GM13977 (cell line): Measurements from ENCODE around the gene WDR48.

Experiments used
- DNase-seq: peaks from one replicate; pipeline ENCODE4 v3.0.0; 2012; ENCODE audit warnings: low spot score
- in situ Hi-C: fragments of 300-500 bp; cut with MboI; formaldehyde crosslinking; loops from one replicate; pipeline ENCODE4 v1.12.0; 2022; ENCODE audit warnings: low sequenced_read_pairs, low pct_unique_long_range_greater_than_20kb, mixed read lengths, inconsistent platforms; ENCODE audit not compliant: unreplicated experiment
- TF ChIP-seq, protein P1 (sequence below): IDR thresholded peaks from 2 replicates; pipeline ENCODE4 v1.5.1; 2012; ENCODE audit warnings: mild to moderate bottlenecking, control low read depth; ENCODE audit not compliant: insufficient read depth; ENCODE audit errors: extremely low read depth, missing control alignments

WDR48 gene

DNA sequence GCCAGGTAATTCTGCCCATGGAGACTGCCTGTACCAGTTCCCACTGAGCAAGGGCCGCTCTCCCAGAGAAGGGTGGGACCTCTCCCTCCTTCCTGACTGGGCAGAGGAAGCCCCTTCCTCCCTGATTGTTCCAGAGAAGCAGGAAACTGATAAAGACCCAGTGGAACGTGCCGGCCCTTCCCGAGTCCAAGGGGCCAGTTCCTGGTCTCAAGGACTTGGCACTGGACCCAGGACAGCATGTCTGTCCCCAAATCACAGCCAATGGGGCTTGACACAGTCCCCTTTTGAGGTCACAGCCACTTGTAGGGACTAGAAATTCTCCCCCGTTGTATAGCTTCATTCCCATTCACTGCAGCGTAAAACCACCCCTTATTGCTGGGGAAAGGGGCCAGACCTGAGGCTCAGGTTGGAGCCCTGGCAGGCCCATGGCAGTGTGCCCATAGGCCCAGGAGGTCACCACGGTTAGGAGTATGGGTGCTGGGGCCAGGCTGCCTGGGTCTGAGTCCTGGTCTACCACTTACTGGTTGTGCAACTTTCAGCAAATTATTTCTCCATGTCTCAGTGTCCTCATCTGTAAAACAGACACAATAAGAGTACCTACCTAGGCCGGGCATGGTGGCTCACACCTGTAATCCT lies 83.5 kb downstream of the WDR48 start:
- in situ Hi-C loops = no loop called here
- TF ChIP-seq, protein P1, sequence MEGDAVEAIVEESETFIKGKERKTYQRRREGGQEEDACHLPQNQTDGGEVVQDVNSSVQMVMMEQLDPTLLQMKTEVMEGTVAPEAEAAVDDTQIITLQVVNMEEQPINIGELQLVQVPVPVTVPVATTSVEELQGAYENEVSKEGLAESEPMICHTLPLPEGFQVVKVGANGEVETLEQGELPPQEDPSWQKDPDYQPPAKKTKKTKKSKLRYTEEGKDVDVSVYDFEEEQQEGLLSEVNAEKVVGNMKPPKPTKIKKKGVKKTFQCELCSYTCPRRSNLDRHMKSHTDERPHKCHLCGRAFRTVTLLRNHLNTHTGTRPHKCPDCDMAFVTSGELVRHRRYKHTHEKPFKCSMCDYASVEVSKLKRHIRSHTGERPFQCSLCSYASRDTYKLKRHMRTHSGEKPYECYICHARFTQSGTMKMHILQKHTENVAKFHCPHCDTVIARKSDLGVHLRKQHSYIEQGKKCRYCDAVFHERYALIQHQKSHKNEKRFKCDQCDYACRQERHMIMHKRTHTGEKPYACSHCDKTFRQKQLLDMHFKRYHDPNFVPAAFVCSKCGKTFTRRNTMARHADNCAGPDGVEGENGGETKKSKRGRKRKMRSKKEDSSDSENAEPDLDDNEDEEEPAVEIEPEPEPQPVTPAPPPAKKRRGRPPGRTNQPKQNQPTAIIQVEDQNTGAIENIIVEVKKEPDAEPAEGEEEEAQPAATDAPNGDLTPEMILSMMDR = no peak
- DNase-seq = no peak

DNA sequence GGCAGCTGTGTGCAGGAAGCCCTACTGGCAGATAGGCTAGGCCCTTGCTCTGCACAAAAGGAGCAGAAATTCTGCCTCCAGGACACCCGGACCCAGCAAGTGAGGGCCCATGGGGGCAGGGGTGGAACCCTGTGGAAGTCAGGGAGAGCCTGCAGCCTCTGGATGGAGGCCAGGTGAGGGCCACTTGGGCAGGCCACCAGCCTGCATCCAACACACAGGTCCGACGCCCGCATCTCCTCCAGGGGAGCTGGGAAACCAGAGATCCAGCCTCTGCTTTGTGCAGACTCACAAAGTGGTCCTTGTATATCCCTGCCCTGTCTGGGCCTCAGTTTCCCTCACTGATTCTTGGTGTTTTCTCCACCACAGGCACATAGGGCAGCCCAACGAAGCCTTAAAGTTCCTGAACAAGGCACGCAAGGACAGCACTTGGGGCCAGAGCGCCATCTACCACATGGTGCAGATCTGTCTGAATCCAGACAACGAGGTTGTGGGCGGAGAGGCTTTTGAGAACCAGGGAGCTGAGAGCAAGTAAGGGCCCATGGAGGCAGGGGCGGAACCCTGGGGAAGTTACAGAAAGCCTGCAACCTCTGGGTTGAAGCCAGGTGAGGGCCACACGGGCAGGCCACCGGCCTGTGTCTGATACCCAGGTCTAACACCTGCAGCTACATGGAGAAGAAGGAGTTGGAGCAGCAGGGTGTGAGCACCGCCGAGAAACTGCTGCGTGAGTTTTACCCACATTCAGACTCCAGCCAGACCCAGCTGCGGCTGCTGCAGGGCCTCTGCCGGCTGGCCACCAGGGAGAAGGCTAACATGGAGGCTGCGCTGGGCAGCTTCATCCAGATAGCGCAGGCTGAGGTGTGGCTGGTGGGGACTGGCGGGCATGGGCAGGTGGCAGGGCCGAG lies 85.0 kb downstream of the WDR48 start:
- in situ Hi-C loops = no loop called here
- no peak for DNase-seq

GRCh38 chr3:39137435-39137936 lies 85.7 kb downstream of the WDR48 start:
- DNase-seq = no peak
- in situ Hi-C loops = no loop called here
- TF ChIP-seq, protein P1 = no peak

More for the DNA sequence above, 85.0 kb downstream of the WDR48 start:
- TF ChIP-seq, protein P1 = no peak

DNA sequence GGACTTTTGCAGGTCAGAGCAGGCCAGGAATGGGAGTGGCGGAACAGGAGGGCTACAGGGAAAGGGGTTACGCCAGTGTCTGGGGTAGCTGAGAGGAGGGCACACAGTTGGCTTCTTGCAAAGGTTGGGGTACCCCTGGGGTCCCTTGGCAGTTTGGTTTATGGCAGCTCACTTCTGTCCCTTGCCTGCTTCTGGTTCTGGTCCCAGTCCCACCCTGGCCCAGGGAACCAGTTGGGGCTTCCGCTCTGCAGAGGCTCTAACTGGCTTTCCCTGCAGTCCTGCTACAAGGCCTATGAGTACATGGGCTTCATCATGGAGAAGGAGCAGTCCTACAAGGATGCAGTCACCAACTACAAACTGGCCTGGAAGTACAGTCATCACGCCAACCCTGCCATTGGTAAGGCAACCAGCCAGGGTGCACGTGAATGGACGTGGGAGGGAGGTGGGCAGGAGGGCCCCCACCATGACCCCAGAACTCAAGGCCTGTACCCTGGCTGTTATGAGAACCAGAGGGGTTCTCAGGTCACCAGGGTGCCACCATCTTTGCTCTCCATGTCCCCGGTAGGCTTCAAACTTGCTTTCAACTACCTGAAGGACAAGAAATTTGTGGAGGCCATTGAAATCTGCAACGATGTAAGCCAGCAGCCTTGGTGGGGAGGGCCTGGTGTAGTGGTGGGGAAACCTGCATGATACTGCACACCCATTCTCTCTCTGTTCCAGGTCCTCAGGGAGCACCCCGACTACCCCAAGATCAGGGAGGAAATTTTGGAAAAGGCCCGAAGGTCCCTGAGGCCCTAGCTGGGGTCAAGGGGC lies 86.4 kb downstream of the WDR48 start:
- in situ Hi-C loops = no loop called here
- DNase-seq = no peak
- TF ChIP-seq, protein P1 = no peak

DNA sequence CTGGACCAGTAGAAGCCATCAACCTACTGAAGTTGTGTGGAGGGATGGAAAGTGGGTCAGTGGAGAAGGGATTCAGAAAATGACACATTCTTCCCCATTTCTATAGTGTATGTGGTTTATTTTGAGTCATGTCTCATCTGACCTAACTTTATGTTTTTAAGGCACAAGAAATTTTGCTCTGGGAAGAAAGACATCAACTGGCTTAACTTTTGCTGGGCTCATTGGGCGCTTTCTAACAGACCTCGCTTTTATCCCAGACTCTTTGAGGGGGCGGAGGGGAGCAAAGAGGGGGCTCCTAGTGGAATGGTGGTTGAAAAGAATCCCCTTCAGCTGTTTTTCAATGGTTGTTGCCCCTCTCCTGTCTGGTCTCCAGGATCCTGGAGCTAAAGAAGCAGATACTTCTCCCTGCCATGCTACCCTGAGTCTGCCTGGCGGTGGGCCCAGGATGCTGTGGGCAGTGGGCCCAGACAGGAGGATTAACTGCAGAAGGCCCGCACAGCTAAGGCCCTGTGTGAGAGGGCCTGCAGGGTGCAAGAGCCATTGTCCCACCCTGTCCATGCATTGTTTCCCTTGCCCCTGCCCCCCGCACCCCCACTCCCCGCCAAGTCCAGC lies 87.1 kb downstream of the WDR48 start:
- in situ Hi-C loops = no loop called here

More for the DNA sequence above, 87.1 kb downstream of the WDR48 start:
- TF ChIP-seq, protein P1 = no peak
- DNase-seq = no peak
